HG03135 (cell line): ENCODE measurements around the gene ADNP.

Experiments used
- ATAC-seq: cut with Tn5 transposase; IDR thresholded peaks from one replicate; pipeline ENCODE4 v1.9.1; 2021; ENCODE audit warnings: mild to moderate bottlenecking, moderate library complexity; ENCODE audit not compliant: unreplicated experiment

ADNP gene

GRCh38 chr20:50874111-50874757, 57.0 kb downstream of the ADNP start:
- no peak for ATAC-seq

- no peak for ATAC-seq
These were observed 57.7 kb downstream of the ADNP start for GRCh38 chr20:50873585-50873984.

DNA sequence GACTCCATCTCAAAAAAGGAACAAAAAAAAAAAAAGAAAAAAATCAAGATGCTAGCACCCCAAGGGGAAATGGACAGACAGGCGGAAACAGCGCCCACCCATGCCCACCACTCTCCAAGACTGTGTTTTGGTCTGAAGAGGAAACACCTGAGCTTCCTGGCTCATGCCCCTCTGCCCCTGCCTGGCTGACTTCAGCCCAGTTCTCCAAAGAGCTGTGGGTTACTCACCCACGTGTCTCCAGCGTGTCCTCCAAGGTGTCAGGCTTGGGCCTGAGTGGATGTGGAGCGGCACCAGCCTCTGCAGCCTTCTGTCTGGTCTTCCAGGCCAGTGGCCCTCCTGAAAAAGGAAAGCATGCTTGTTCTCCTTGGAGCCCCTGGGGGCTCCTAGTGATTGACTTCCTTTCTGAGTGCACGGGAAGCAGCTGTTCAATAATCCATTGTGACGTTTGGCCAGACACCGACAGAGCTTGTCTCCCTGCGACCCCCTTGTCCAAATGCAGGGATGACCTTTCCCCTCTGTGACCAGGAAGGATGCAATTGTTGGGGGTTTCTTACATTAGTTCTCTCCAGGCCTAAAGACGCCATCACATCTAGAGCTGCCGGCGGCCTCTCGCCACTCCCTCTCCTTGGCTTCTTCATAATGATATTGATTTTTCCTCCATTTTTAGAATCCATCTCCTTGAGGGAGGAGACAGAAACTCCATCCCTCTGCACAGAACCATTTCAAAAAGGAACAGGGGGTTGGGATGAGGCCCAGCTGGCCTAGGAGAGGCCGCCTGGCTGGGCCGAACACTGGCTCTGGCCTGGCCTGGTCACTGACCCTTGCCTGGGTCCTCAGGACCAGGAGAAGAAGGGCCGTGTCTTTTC, 58.4 kb downstream of the ADNP start:
- no peak for ATAC-seq

DNA sequence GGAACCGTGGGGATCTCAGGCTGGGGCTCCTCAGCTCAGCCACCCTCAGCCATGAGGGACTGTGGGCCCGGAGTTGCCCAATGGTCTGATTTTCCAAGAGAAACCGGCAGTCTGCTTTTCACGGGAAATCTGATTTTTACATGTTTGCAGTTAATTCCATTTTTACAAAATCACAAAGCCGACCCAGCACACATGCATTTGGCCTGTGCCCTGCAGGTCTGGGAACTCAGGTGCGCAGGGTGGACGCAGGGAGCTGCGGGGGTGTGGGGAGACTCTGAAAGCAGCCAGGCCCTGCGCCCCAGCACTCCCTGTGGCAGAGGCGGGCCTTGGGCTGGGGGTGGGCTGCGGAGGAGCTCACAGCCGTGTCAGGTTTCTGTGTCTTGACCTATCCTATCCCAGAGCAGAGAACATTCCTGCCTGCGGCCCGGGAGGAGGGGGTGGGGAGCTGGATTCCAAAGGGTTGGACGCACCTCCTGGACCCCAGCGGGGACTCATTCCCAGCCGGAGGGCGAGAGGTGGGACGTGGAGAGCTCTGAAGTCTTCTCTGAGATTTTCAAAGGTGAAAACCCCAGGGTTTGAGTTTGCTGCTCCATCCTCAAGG, 60.6 kb downstream of the ADNP start:
- no peak for ATAC-seq

DNA sequence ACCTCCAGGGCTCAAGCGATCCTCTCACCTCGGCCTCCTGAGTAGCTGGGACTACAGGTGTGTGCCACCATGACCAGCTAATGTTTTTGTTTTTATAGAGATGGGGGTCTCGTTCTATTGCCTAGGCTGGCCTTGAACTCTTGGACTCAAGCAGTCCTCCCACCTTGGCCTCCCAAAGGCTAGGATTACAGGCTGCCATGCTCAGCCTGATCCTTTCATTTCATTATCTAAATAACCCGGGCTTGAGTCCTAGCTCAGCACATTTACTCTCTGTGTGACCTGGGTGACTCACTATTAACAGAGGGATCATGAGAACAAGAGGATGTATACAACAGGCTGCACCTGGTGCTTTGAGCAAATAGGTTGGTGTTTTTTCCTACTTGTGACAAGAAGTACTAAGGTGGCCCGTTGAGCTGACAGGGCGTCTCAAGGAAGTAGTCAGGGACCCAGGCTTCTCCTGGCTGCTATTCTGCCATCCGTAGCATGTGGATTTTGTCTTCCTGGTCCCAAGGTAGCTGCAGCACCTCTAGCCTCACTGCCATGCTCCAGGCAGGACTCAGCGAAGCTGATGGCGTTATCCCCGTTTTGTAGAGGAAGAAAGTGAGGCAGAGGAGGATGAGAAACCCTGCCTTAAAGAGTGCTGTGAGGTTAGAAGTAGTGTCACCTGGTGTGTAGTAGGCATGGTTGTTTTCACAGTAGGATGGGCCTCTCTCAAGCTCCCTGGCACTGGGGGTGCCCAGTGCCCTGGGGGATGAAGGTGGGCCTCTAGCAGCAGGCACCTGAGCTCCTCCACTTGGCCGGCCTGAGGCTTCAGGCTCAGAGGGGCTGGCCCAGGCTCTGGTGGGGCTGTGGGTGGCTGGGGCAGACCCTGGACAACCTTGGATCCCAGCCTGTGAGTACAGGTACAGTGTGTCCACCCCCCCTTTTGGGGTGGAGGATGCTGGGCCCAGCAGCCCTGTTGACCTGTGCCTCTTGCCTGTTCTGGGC, 62.4 kb downstream of the ADNP start:
- ATAC-seq, result no peak

GRCh38 chr20:50867805-50868204, 63.4 kb downstream of the ADNP start:
- ATAC-seq, result no peak

DNA sequence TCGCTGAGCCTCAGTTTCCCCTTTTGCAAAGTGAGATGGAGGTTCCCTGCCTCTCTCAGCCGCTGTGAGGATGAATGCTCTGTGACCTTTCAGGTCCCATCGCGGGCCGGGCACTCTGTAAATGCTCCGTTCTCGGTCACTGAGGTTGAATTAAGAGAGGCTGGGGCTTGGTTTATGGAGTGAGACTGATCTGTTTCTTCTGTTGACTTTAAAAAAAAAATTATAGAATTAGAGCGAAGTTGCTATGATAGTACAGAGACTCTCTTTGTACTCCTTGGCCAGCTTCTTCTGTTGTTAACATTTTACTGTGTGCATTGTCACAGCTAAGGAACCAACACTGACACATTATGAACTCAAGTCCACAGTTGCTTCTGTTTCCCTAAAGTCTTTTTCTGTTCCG, 64.4 kb downstream of the ADNP start:
- ATAC-seq, result no peak

- ATAC-seq, result no peak
These were observed 65.1 kb downstream of the ADNP start for GRCh38 chr20:50866036-50866685.

- ATAC-seq, result no peak
These were observed 65.6 kb downstream of the ADNP start for GRCh38 chr20:50865591-50865990.

GRCh38 chr20:50865114-50865513, 66.1 kb downstream of the ADNP start:
- ATAC-seq, result no peak

DNA sequence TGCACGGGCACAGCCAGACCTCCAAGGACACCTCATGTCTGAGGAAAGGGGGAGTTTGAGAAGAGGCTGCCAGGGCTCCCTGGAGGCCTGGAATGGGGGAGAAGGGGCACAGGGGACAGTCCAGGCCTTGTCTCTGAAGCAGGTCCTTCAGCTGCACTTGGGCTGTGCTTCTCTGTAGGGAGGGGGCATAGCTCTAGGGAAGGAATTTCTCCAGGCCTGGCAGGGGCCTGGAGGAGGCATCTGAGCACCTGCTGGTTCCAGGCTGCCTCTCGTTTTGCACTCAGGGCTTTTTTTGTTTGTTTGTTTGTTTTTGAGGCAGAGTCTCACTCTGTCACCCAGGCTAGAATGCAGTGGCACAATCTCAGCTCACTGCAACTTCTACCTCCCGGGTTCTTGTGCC, 68.7 kb downstream of the ADNP start:
- ATAC-seq, result no peak

- ATAC-seq, result no peak
These were observed 70.2 kb downstream of the ADNP start for GRCh38 chr20:50861012-50861411.

DNA sequence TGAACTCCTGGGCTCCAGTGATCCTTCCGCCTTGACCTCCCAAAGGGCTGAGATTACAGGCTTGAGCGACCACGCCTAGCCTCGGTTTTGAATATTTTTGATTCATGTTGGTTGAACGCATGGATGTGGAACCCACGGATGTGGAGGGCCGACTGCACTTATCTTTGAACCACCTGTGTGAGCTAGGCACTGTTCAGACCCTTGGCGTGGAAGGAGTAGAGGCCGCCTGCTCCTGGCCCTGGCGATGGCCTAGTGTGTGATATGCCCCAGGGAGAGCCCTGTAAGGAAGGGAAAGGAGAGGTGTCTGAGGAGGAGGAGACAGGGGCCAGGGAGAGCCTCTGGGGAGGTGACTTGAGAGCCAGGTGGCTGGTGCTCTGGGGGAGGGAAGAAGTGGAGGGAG, 72.1 kb downstream of the ADNP start:
- ATAC-seq, result no peak

- ATAC-seq, result no peak
These were observed 72.7 kb downstream of the ADNP start for GRCh38 chr20:50858525-50858924.

- no peak for ATAC-seq
These were observed 73.9 kb downstream of the ADNP start for GRCh38 chr20:50857348-50857747.

DNA sequence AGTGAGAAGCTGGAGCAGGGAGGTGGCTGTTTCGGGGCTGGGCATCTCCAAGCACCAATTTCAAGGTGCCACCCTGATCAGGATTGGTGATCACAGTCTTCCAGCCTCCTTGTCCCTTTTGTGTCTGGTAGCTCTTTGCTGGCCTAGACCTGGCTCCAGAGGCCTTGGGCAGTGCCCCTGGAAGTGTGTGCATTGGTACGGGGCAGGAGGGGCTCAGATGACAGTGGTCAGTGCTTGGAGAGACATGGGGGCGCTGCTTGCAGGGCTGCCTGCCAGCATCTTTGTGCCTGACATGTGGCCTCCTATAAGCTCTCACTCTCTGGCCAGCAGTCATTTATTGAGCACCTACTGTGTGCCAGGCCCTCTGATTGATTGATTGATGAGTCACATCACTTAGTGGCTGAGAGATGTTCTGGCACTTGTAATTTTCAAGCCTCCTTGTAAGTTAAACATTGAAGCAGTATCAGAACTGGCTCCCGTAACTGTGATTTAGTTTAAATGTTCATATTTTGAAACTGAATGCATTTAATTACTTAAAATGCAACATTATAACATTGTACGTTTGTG, 74.7 kb downstream of the ADNP start:
- no peak for ATAC-seq

GRCh38 chr20:50855498-50856474, 75.5 kb downstream of the ADNP start:
- ATAC-seq, result no peak

GRCh38 chr20:50854506-50855249, 76.6 kb downstream of the ADNP start:
- ATAC-seq, result no peak
